SK-N-MC (cell line): ENCODE results near the gene FRMD3.

ENCODE experiments used
- EZH2 ChIP-seq: fragments of 200-600 bp; sonication (generic); IDR thresholded peaks from one replicate; pipeline ENCODE4 v1.6.1; 2017; ENCODE audit warnings: antibody characterized with exemption
- FOXP2 ChIP-seq: optimal IDR thresholded peaks from 2 replicates; pipeline ENCODE3; 2011; ENCODE audit warnings: mild to moderate bottlenecking, moderate library complexity; ENCODE audit not compliant: insufficient read depth; ENCODE audit errors: extremely low read length, control extremely low read depth
- POLR2AphosphoS5 ChIP-seq: IDR thresholded peaks from 2 replicates; pipeline ENCODE4 v1.6.1; 2012; ENCODE audit warnings: mild to moderate bottlenecking, low read depth, low read length, borderline replicate concordance

DNA sequence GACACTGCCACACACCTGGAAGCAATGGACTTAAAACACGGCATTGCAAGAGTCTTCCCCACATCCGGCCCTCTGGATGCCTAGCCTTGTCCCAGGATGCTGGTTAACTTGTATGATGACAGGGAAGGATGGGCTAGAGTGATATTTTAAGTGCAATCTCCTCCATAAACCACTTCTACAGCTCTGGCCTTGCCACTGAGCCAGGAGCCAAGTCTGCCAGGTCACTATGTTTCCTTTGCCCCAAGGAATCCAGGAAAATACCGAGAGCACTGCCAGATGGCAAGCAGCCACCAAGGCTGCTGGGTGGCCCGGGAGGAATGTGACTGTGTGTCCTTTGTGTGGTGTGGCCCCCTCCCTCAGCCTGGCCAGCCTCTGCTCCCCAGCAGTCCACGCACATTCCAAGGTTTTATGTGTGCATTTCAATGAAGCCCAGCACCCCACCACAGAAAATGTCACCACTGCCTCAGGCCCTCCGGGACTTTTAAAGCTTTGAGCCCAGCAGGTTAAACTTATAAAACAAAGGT is 106.0 kb downstream of the FRMD3 start:
- TF ChIP-seq POLR2AphosphoS5 = no peak
- no peak for TF ChIP-seq EZH2
- TF ChIP-seq FOXP2 = no peak
